ENCODE measurements around the gene GMIP.

Gene GMIP

GRCh38 chr19:19579533-19580361 lies 63.7 kb downstream of the GMIP start:
- DNase-seq (ENCODE audit: low read depth in 1 of 2, low spot score in 1 of 2) = no peak
